SK-N-SH (cell line): ENCODE results near the gene DEAF1. TPM values are rescaled to one million over a fixed set of nuclear protein-coding genes. Genes with fewer than 3 reads are reported as not detected.

Experiments
- CTCF ChIA-PET: fragments of 300-600, 350-600 bp; formaldehyde crosslinking; extraction: SDS; loops from one replicate; lab custom pipeline; 2021; lab: Yijun Ruan, JAX
- POLR2A ChIA-PET: fragments of 350-600 bp; sonication (Branson Sonifier 250); formaldehyde crosslinking; extraction: SDS; loops from one replicate; lab custom pipeline; 2020; ENCODE audit warnings: antibody characterized with exemption, inconsistent platforms; lab: Yijun Ruan, JAX
- DNase-seq: peaks from one replicate; pipeline ENCODE4 v3.0.0; 2012
- H2AFZ ChIP-seq: fragments of 200-600 bp; sonication (generic); 2 replicates; pipeline ENCODE4 v1.8.1; 2016; ENCODE audit warnings: antibody characterized with exemption, mild to moderate bottlenecking, low read depth
- H3F3A ChIP-seq: fragments of 200-600 bp; sonication (generic); replicated peaks from 2 replicates; pipeline ENCODE3; 2016; ENCODE audit warnings: antibody characterized with exemption, mild to moderate bottlenecking; ENCODE audit not compliant: insufficient read depth
- H3K27ac ChIP-seq, 2 experiments: fragments of 200-500 bp in 1 of 2; fragments of 200-600 bp in 1 of 2; sonication (Bioruptor generic) in 1 of 2; sonication (generic), shearing (Covaris generic) in 1 of 2; 2 replicates each; pipeline versions ENCODE4 v1.5.1 to v1.6.1; 2014 to 2016; ENCODE audit warnings: low read depth in 2 of 2, inconsistent platforms in 1 of 2, low read length in 1 of 2, mild to moderate bottlenecking in 1 of 2, mixed read lengths in 1 of 2
- H3K27me3 ChIP-seq: fragments of 200-600 bp; sonication (generic), shearing (Covaris generic); 2 replicates; pipeline ENCODE4 v1.6.1; 2016; ENCODE audit warnings: mixed run types; ENCODE audit not compliant: insufficient read depth
- H3K36me3 ChIP-seq, 2 experiments: fragments of 200-500 bp in 1 of 2; fragments of 200-600 bp in 1 of 2; sonication (Bioruptor generic) in 1 of 2; sonication (generic) in 1 of 2; replicated peaks in 1 of 2; 2 replicates each; pipeline versions ENCODE3 to v1.5.1; 2014 to 2016; ENCODE audit warnings: low read length in 1 of 2, mild to moderate bottlenecking in 1 of 2; ENCODE audit not compliant: insufficient read depth in 2 of 2, control insufficient read depth in 1 of 2
- H3K4me1 ChIP-seq, 2 experiments: fragments of 200-500 bp in 1 of 2; fragments of 200-600 bp in 1 of 2; sonication (Bioruptor generic) in 1 of 2; sonication (generic), shearing (Covaris generic) in 1 of 2; 2 replicates each; pipeline versions ENCODE4 v1.5.1 to v1.6.1; 2014 to 2016; ENCODE audit warnings: low read depth in 1 of 2, low read length in 1 of 2, mixed run types in 1 of 2; ENCODE audit not compliant: insufficient read depth in 2 of 2, control insufficient read depth in 1 of 2
- H3K4me2 ChIP-seq: fragments of 200-600 bp; sonication (generic), shearing (Covaris generic); 2 replicates; pipeline ENCODE4 v1.6.1; 2017; ENCODE audit warnings: mixed run types
- H3K4me3 ChIP-seq, 2 experiments: fragments of 200-500 bp in 1 of 2; fragments of 200-600 bp in 1 of 2; sonication (Bioruptor generic) in 1 of 2; sonication (generic), shearing (Covaris generic) in 1 of 2; 2 replicates each; pipeline versions ENCODE4 v1.5.1 to v1.8.1; 2014 to 2016; ENCODE audit warnings: low read depth in 2 of 2, inconsistent platforms in 1 of 2, low read length in 1 of 2, mild to moderate bottlenecking in 1 of 2, mixed read lengths in 1 of 2, moderate library complexity in 1 of 2
- H3K79me2 ChIP-seq: fragments of 200-600 bp; sonication (generic); 2 replicates; pipeline ENCODE4 v1.8.1; 2017; ENCODE audit warnings: mild to moderate bottlenecking; ENCODE audit not compliant: insufficient read depth
- H3K9ac ChIP-seq: fragments of 200-600 bp; sonication (generic); 2 replicates; pipeline ENCODE4 v1.6.1; 2017; ENCODE audit warnings: mixed run types
- H3K9me2 ChIP-seq: fragments of 200-600 bp; sonication (generic); 2 replicates; pipeline ENCODE4 v1.6.1; 2017; ENCODE audit warnings: mixed run types
- H3K9me3 ChIP-seq: fragments of 200-600 bp; sonication (generic); 2 replicates; pipeline ENCODE4 v1.6.1; 2017; ENCODE audit warnings: mixed run types, mild to moderate bottlenecking, moderate library complexity
- H4K20me1 ChIP-seq: fragments of 200-600 bp; sonication (generic); 2 replicates; pipeline ENCODE4 v1.6.1; 2017; ENCODE audit warnings: mild to moderate bottlenecking, mixed run types; ENCODE audit not compliant: insufficient read depth
- ELF1 ChIP-seq: IDR thresholded peaks from 2 replicates; pipeline ENCODE4 v1.4.0; 2012
- FOXM1 ChIP-seq: IDR thresholded peaks from 2 replicates; pipeline ENCODE4 v1.4.0; 2012; ENCODE audit warnings: low read depth, mild to moderate bottlenecking
- MEF2A ChIP-seq: IDR thresholded peaks from 2 replicates; pipeline ENCODE4 v1.4.0; 2012; ENCODE audit warnings: low read depth, borderline replicate concordance
- MXI1 ChIP-seq: IDR thresholded peaks from 2 replicates; pipeline ENCODE4 v1.6.1; 2012; ENCODE audit warnings: mild to moderate bottlenecking, low read depth, low read length, improper control_type of control experiment
- POLR2AphosphoS5 ChIP-seq: IDR thresholded peaks from 2 replicates; pipeline ENCODE4 v1.6.1; 2012; ENCODE audit warnings: low read depth, low read length
- RFX5 ChIP-seq: IDR thresholded peaks from 2 replicates; pipeline ENCODE4 v1.6.1; 2012; ENCODE audit warnings: mild to moderate bottlenecking, improper control_type of control experiment, low read length
- RXRA ChIP-seq: IDR thresholded peaks from 2 replicates; pipeline ENCODE4 v1.4.0; 2012; ENCODE audit warnings: low read depth, mild to moderate bottlenecking, borderline replicate concordance
- TCF12 ChIP-seq: IDR thresholded peaks from 2 replicates; pipeline ENCODE4 v1.4.0; 2012
- TEAD4 ChIP-seq: IDR thresholded peaks from 2 replicates; pipeline ENCODE4 v1.4.0; 2012; ENCODE audit warnings: mild to moderate bottlenecking, borderline replicate concordance; ENCODE audit not compliant: insufficient read depth
- YY1 ChIP-seq: IDR thresholded peaks from 2 replicates; pipeline ENCODE4 v1.4.0; 2012; ENCODE audit warnings: low read depth, mild to moderate bottlenecking
- WGBS: methylation state at CpG from one replicate; pipeline ENCODE4 v1.1.6; 2017; ENCODE audit warnings: low lambda C conversion rate; 5-methylcytosine and 5-hydroxymethylcytosine counted together
- polyA plus RNA-seq, 3 experiments: library from polyadenylated mRNA; depleted of rRNA; stranded (reverse); fragments of >200 nt; gene quantifications; 2 replicates each; pipeline ENCODE4 v1.2.3, GENCODE V29; 2012
- TF ChIP-seq, protein P1 (sequence below): IDR thresholded peaks from 2 replicates; pipeline ENCODE4 v1.4.0; 2012; ENCODE audit warnings: low read depth
- TF ChIP-seq, protein P2 (sequence below): fragments of 150-350 bp; IDR thresholded peaks from 2 replicates; pipeline ENCODE4 v1.6.1; 2017; ENCODE audit warnings: antibody characterized with exemption, low read length, low read depth, borderline replicate concordance
- TF ChIP-seq, protein P3 (sequence below): IDR thresholded peaks from 2 replicates; pipeline ENCODE4; 2012
- TF ChIP-seq, protein P4 (sequence below): fragments of 200-600 bp; sonication (generic); IDR thresholded peaks from 2 replicates; pipeline ENCODE4 v1.6.1; 2017; ENCODE audit warnings: antibody characterized with exemption, mild to moderate bottlenecking, moderate library complexity

The DEAF1 gene
- polyA plus RNA-seq, 1 of the 3 experiments (the other 2 are of a cell fraction), result 40.6 TPM

DNA sequence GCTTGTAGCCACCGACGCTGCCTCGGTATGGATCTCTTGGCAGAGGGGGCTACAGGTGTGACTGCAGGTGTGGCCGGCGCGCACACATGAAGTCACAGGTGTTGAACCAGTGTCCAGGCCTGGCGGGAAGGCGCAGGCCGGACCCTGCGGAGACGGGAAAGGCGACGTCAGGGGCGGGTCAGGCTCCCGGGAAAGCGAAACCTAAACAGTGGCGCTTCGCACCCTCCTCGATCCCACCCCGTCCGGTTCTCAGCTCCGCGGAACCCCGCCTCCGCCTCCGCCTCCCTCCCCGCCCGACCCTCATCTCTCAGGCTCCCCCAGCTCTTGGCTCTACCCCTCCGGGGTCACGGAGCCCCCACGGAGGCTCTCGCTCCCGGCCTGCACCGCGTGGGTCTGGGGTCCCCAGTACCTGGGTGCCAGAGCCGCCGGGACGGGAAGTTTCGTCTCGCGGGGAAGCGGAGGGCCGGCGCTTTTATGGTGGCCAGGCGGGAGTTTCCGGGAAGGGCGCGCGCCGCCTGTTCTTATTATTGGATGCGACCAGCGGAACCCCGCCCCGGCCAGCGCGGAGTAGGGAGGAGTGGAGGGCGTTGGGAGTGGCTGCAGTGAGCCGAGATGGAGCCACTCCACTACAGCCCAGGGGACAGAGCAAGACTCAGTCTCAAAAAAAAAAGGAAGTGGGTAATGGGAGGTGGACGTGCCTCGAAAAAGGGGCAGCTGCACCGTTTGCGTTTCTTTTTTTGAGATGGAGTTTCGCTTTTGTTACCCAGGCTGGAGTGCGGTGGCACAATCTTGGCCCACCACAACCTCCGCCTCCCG lies 79.3 kb downstream of the DEAF1 start, which contains the start of gene IRF7 (continued):
- TF ChIP-seq, protein P1, sequence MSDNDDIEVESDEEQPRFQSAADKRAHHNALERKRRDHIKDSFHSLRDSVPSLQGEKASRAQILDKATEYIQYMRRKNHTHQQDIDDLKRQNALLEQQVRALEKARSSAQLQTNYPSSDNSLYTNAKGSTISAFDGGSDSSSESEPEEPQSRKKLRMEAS, result no peak; the same call in 1 of the 2 replicates
- TF ChIP-seq ELF1 (peak; percentile 60), TEAD4 (no peak), MEF2A (no peak), TCF12 (no peak), MXI1 (peak; percentile 46; the same call in 1 of the 2 replicates), POLR2AphosphoS5 (peak; percentile 96)
- TF ChIP-seq, protein P2, sequence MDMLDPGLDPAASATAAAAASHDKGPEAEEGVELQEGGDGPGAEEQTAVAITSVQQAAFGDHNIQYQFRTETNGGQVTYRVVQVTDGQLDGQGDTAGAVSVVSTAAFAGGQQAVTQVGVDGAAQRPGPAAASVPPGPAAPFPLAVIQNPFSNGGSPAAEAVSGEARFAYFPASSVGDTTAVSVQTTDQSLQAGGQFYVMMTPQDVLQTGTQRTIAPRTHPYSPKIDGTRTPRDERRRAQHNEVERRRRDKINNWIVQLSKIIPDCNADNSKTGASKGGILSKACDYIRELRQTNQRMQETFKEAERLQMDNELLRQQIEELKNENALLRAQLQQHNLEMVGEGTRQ, result no peak
- TF ChIP-seq, protein P3, sequence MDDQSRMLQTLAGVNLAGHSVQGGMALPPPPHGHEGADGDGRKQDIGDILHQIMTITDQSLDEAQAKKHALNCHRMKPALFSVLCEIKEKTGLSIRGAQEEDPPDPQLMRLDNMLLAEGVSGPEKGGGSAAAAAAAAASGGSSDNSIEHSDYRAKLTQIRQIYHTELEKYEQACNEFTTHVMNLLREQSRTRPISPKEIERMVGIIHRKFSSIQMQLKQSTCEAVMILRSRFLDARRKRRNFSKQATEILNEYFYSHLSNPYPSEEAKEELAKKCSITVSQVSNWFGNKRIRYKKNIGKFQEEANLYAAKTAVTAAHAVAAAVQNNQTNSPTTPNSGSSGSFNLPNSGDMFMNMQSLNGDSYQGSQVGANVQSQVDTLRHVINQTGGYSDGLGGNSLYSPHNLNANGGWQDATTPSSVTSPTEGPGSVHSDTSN, result no peak

DNA sequence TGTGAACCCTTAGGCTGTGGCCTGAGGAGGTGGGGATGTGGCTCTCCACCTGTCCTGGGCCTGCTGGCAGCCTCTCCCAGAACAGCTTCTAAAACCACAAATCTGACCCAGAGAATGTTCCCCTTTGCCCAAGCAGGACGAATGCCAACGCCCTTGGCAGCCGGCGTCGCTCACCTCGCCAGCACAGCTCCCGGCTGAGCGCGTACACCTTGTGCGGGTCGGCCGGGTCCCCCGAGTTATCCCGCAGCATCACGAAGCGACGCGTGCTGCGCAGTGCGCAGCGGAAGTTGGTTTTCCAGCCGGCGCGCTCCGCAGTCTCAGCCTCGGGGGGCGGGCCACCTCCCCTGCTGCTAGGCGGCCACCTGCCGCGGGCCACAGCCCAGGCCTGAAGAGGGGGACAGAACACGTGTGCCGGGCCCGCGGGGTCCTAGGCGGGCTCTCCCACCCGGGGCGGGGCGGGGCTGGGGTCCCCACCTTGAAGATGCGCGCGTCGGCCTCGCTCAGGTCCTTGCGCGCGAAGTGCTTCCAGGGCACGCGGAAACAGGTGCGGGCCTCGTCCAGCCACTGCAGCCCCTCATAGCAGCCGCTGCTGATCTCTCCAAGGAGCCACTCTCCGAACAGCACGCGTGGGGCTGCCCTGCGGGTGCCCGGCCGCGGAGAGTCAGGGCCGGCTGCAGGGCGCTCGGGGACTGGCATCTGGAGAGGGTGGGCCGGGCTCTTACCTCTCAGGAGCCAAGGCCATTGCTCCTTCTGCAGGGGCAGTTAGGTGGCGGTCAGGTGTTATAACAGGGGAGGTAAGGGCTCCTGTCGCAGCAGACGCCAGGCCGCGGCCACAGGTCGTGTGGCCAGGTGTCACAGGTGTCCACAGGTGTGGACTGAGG lies 80.2 kb downstream of the DEAF1 start:
- 75% methylated on average over 39 of the region's 68 CpGs for WGBS
- Histone ChIP-seq H3K79me2 (peaks cover 8% of the 10 kb centered on the region; the same call in 1 of the 2 replicates), H2AFZ (no peak overlapping the region), H3K27me3 (no peaks in the 10 kb centered on the region), H3K36me3 (peaks cover 13 to 38% of the 10 kb centered on the region in 2 experiments), H3K4me1 (peaks cover 0 to 14% of the 10 kb centered on the region in 2 experiments; a peak in 1 of 4 replicates), H3K9me3 (no peaks in the 10 kb centered on the region), H3F3A (peaks cover 6% of the 10 kb centered on the region), H3K9me2 (no peaks in the 10 kb centered on the region), H3K4me2 (peak overlapping the region; percentile 96), H3K27ac (peak overlapping the region; percentile 76 to 84), H3K4me3 (peak overlapping the region; percentile 56 to 77), H4K20me1 (peaks cover 31% of the 10 kb centered on the region), H3K9ac (peak overlapping the region; percentile 77)
- POLR2A ChIA-PET, result interaction anchor here (0.7 kb wide), 1 partner anchor 8 kb away, joined by 3 read pairs; no protein-coding TSS in a partner anchor
- CTCF ChIA-PET, result interaction anchor here (1.9 kb wide), 1 partner anchor 96 kb away, joined by 5 read pairs; no protein-coding TSS in a partner anchor
- TF ChIP-seq TEAD4, result no peak
- TF ChIP-seq RFX5, result no peak
- TF ChIP-seq FOXM1, result no peak
- TF ChIP-seq, protein P4, sequence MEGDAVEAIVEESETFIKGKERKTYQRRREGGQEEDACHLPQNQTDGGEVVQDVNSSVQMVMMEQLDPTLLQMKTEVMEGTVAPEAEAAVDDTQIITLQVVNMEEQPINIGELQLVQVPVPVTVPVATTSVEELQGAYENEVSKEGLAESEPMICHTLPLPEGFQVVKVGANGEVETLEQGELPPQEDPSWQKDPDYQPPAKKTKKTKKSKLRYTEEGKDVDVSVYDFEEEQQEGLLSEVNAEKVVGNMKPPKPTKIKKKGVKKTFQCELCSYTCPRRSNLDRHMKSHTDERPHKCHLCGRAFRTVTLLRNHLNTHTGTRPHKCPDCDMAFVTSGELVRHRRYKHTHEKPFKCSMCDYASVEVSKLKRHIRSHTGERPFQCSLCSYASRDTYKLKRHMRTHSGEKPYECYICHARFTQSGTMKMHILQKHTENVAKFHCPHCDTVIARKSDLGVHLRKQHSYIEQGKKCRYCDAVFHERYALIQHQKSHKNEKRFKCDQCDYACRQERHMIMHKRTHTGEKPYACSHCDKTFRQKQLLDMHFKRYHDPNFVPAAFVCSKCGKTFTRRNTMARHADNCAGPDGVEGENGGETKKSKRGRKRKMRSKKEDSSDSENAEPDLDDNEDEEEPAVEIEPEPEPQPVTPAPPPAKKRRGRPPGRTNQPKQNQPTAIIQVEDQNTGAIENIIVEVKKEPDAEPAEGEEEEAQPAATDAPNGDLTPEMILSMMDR, result no peak
- no peak for TF ChIP-seq RXRA
- TF ChIP-seq, protein P3, result no peak
- no peak for TF ChIP-seq YY1
- no peak for DNase-seq
